HepG2 (cell line): ENCODE data around the gene PPM1G. TPM values are rescaled to one million over a fixed set of nuclear protein-coding genes. Genes with fewer than 3 reads are reported as not detected.

Experiments
- KDM4B ChIP-seq: sonication (generic); formaldehyde crosslinking; IDR thresholded peaks from 2 replicates; pipeline ENCODE4 v1.4.0; 2020; ENCODE audit warnings: missing genetic modification reagents
- MAF1 ChIP-seq: sonication (generic); formaldehyde crosslinking; IDR thresholded peaks from 2 replicates; pipeline ENCODE4 v1.5.0; 2020; ENCODE audit warnings: missing genetic modification reagents, borderline replicate concordance
- RFX3 ChIP-seq: IDR thresholded peaks from 2 replicates; pipeline ENCODE4 v1.6.1; 2016; ENCODE audit warnings: missing biosample characterization, missing genetic modification reagents
- SIN3A ChIP-seq: IDR thresholded peaks from 2 replicates; pipeline ENCODE4 v1.6.1; 2011; ENCODE audit warnings: low read depth, mild to moderate bottlenecking, control low read depth, low read length, borderline replicate concordance
- TAF1 ChIP-seq: sonication (generic); formaldehyde crosslinking; IDR thresholded peaks from 2 replicates; pipeline ENCODE4 v1.4.0; 2020; ENCODE audit warnings: missing genetic modification reagents
- ZFAT ChIP-seq: sonication (generic); formaldehyde crosslinking; conservative IDR thresholded peaks from 2 replicates; pipeline ENCODE4 v1.8.1; 2023; ENCODE audit warnings: missing genetic modification reagents, inconsistent platforms
- ZFP41 ChIP-seq: sonication (generic); formaldehyde crosslinking; IDR thresholded peaks from 2 replicates; pipeline ENCODE4 v1.4.0; 2020; ENCODE audit warnings: mild to moderate bottlenecking, missing genetic modification reagents, borderline replicate concordance
- ZNF138 ChIP-seq: sonication (generic); formaldehyde crosslinking; IDR thresholded peaks from 2 replicates; pipeline ENCODE4 v1.5.0; 2020; ENCODE audit warnings: mild to moderate bottlenecking, low read depth, missing genetic modification reagents
- ZNF468 ChIP-seq: sonication (generic); formaldehyde crosslinking; IDR thresholded peaks from 2 replicates; pipeline ENCODE4 v1.8.0; 2022; ENCODE audit warnings: mild to moderate bottlenecking, moderate library complexity, missing genetic modification reagents
- ZNF567 ChIP-seq: sonication (generic); formaldehyde crosslinking; IDR thresholded peaks from 2 replicates; pipeline ENCODE4 v1.8.1; 2023; ENCODE audit warnings: mild to moderate bottlenecking, missing genetic modification reagents, borderline replicate concordance
- ZNF629 ChIP-seq: sonication (generic); formaldehyde crosslinking; conservative IDR thresholded peaks from 2 replicates; pipeline ENCODE4 v1.5.0; 2020; ENCODE audit warnings: missing genetic modification reagents
- ZNF839 ChIP-seq: sonication (generic); formaldehyde crosslinking; IDR thresholded peaks from 2 replicates; pipeline ENCODE4 v1.4.0; 2020; ENCODE audit warnings: missing genetic modification reagents, mild to moderate bottlenecking, borderline replicate concordance
- polyA plus RNA-seq, 8 experiments: library from polyadenylated mRNA; depleted of rRNA in 3 of 8; stranded (reverse) in 7 of 8; unstranded in 1 of 8; fragments of >200 nt; fragmentation: Illumina TruSeq in 4 of 8; extraction: Trizol in 4 of 8; gene quantifications; 2 replicates each; pipeline versions ENCODE4 v1.2.1 to v1.2.3, GENCODE V29; 2011 to 2016; ENCODE audit warnings: low read depth in 4 of 8, missing spikeins in 1 of 8, mixed read lengths in 1 of 8; ENCODE audit not compliant: insufficient read depth in 1 of 8
- total RNA-seq, 5 experiments: library from RNA; depleted of rRNA; stranded (reverse); fragments of >200 nt; fragmentation: Illumina TruSeq; extraction: Trizol; gene quantifications; 2 replicates each; pipeline ENCODE4 v1.2.3, GENCODE V29; 2016; ENCODE audit warnings: low read depth in 1 of 5
- TF ChIP-seq, protein P1 (sequence below): sonication (generic); formaldehyde crosslinking; IDR thresholded peaks from 2 replicates; pipeline ENCODE4 v1.5.1; 2020; ENCODE audit warnings: mild to moderate bottlenecking, missing genetic modification reagents, moderate library complexity
- TF ChIP-seq, protein P2 (sequence below): sonication (generic); formaldehyde crosslinking; IDR thresholded peaks from 2 replicates; pipeline ENCODE4 v1.4.0; 2020; ENCODE audit warnings: missing genetic modification reagents
- TF ChIP-seq, protein P3 (sequence below): IDR thresholded peaks from 2 replicates; pipeline ENCODE4 v1.6.1; 2016; ENCODE audit warnings: mild to moderate bottlenecking, missing biosample characterization, missing genetic modification reagents
- TF ChIP-seq, protein P4 (sequence below): sonication (generic); formaldehyde crosslinking; IDR thresholded peaks from 2 replicates; pipeline ENCODE4 v1.8.0; 2022; ENCODE audit warnings: mild to moderate bottlenecking, missing genetic modification reagents
- TF ChIP-seq, protein P5 (sequence below): sonication (generic); formaldehyde crosslinking; IDR thresholded peaks from 2 replicates; pipeline ENCODE4 v1.4.0; 2020; ENCODE audit warnings: missing genetic modification reagents, borderline replicate concordance
- TF ChIP-seq, protein P6 (sequence below): sonication (generic); formaldehyde crosslinking; IDR thresholded peaks from 2 replicates; pipeline ENCODE4 v1.8.1; 2023; ENCODE audit warnings: mild to moderate bottlenecking, inconsistent platforms, moderate library complexity, missing genetic modification reagents, borderline replicate concordance

The PPM1G gene
- total and polyA plus RNA-seq, 2 of the 13 experiments (the other 11 are each of a cell fraction or from before 2014, with no cell fraction given), result 58.2 to 213 TPM

DNA sequence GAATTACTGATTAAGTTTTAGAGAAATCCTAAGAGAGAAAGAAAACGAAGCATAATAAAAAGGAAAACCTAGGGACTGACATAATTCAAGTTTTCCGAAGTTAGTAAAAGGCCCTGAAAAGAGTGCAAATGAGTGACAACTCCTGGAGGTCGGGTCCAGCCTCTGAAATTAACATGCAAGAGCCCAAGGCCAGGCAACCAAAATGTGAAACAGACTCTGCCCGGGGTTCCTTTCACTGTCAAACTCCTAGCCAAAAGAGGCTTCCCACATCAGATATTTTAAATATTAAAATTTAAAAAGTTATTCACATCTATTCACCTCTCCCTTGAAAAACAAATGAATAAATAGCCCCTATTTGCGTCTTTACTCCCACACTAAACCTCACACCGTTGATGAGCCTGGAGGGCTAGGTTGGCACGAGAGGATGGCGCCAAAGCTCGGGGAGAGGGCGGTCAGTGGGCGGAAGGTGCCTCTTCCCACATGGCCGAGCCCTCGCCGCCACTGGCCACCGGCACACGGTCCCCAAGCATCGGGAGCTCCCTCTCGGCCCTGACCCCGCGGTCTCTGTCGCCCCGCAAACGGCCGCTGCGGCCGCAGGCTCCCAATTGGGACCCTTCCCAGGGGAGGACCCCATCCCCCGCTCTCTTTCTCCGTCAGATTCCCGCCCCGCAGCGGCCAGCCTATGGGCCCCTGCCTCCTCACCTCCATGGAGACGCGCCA, 630 bp downstream of the PPM1G start (continued):
- TF ChIP-seq, protein P1, sequence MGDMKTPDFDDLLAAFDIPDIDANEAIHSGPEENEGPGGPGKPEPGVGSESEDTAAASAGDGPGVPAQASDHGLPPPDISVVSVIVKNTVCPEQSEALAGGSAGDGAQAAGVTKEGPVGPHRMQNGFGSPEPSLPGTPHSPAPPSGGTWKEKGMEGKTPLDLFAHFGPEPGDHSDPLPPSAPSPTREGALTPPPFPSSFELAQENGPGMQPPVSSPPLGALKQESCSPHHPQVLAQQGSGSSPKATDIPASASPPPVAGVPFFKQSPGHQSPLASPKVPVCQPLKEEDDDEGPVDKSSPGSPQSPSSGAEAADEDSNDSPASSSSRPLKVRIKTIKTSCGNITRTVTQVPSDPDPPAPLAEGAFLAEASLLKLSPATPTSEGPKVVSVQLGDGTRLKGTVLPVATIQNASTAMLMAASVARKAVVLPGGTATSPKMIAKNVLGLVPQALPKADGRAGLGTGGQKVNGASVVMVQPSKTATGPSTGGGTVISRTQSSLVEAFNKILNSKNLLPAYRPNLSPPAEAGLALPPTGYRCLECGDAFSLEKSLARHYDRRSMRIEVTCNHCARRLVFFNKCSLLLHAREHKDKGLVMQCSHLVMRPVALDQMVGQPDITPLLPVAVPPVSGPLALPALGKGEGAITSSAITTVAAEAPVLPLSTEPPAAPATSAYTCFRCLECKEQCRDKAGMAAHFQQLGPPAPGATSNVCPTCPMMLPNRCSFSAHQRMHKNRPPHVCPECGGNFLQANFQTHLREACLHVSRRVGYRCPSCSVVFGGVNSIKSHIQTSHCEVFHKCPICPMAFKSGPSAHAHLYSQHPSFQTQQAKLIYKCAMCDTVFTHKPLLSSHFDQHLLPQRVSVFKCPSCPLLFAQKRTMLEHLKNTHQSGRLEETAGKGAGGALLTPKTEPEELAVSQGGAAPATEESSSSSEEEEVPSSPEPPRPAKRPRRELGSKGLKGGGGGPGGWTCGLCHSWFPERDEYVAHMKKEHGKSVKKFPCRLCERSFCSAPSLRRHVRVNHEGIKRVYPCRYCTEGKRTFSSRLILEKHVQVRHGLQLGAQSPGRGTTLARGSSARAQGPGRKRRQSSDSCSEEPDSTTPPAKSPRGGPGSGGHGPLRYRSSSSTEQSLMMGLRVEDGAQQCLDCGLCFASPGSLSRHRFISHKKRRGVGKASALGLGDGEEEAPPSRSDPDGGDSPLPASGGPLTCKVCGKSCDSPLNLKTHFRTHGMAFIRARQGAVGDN (CRISPR knock-in tag), result no peak
- TF ChIP-seq, protein P2, sequence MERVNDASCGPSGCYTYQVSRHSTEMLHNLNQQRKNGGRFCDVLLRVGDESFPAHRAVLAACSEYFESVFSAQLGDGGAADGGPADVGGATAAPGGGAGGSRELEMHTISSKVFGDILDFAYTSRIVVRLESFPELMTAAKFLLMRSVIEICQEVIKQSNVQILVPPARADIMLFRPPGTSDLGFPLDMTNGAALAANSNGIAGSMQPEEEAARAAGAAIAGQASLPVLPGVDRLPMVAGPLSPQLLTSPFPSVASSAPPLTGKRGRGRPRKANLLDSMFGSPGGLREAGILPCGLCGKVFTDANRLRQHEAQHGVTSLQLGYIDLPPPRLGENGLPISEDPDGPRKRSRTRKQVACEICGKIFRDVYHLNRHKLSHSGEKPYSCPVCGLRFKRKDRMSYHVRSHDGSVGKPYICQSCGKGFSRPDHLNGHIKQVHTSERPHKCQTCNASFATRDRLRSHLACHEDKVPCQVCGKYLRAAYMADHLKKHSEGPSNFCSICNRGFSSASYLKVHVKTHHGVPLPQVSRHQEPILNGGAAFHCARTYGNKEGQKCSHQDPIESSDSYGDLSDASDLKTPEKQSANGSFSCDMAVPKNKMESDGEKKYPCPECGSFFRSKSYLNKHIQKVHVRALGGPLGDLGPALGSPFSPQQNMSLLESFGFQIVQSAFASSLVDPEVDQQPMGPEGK, result no peak
- TF ChIP-seq, protein P3, sequence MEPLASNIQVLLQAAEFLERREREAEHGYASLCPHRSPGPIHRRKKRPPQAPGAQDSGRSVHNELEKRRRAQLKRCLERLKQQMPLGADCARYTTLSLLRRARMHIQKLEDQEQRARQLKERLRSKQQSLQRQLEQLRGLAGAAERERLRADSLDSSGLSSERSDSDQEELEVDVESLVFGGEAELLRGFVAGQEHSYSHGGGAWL (CRISPR knock-in tag), result no peak
- TF ChIP-seq, protein P4, sequence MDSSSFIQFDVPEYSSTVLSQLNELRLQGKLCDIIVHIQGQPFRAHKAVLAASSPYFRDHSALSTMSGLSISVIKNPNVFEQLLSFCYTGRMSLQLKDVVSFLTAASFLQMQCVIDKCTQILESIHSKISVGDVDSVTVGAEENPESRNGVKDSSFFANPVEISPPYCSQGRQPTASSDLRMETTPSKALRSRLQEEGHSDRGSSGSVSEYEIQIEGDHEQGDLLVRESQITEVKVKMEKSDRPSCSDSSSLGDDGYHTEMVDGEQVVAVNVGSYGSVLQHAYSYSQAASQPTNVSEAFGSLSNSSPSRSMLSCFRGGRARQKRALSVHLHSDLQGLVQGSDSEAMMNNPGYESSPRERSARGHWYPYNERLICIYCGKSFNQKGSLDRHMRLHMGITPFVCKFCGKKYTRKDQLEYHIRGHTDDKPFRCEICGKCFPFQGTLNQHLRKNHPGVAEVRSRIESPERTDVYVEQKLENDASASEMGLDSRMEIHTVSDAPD (CRISPR knock-in tag), result no peak
- TF ChIP-seq ZFAT (CRISPR knock-in tag) (no peak), RFX3 (no peak), KDM4B (CRISPR knock-in tag) (0 out of 2 replicates have a peak, but pooled peaks have one; percentile 36), ZNF468 (CRISPR knock-in tag) (no peak), ZNF567 (0 out of 2 replicates have a peak, but pooled peaks have one; percentile 25), ZNF839 (CRISPR knock-in tag) (peak; percentile 36; the same call in 1 of the 2 replicates), ZNF138 (CRISPR knock-in tag) (no peak), ZNF629 (no peak), ZFP41 (CRISPR knock-in tag) (peak; percentile 32; the same call in 1 of the 2 replicates), SIN3A (no peak), MAF1 (CRISPR knock-in tag) (peak; percentile 35; the same call in 1 of the 2 replicates), TAF1 (CRISPR knock-in tag) (no peak)
- TF ChIP-seq, protein P5, sequence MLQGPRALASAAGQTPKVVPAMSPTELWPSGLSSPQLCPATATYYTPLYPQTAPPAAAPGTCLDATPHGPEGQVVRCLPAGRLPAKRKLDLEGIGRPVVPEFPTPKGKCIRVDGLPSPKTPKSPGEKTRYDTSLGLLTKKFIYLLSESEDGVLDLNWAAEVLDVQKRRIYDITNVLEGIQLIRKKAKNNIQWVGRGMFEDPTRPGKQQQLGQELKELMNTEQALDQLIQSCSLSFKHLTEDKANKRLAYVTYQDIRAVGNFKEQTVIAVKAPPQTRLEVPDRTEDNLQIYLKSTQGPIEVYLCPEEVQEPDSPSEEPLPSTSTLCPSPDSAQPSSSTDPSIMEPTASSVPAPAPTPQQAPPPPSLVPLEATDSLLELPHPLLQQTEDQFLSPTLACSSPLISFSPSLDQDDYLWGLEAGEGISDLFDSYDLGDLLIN (CRISPR knock-in tag), result no peak
- TF ChIP-seq, protein P6, sequence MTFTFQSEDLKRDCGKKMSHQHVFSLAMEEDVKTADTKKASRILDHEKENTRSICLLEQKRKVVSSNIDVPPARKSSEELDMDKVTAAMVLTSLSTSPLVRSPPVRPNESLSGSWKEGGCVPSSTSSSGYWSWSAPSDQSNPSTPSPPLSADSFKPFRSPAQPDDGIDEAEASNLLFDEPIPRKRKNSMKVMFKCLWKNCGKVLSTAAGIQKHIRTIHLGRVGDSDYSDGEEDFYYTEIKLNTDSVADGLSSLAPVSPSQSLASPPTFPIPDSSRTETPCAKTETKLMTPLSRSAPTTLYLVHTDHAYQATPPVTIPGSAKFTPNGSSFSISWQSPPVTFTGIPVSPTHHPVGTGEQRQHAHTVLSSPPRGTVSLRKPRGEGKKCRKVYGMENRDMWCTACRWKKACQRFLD (CRISPR knock-in tag), result 0 out of 2 replicates have a peak, but pooled peaks have one; percentile 19
